ENCODE results near the gene PAX6. TPM values are rescaled to one million over a fixed set of nuclear protein-coding genes. Genes with fewer than 3 reads are reported as not detected.

The PAX6 gene
- total RNA-seq, 1 experiment from 2014 or later: 29.0 TPM

DNA sequence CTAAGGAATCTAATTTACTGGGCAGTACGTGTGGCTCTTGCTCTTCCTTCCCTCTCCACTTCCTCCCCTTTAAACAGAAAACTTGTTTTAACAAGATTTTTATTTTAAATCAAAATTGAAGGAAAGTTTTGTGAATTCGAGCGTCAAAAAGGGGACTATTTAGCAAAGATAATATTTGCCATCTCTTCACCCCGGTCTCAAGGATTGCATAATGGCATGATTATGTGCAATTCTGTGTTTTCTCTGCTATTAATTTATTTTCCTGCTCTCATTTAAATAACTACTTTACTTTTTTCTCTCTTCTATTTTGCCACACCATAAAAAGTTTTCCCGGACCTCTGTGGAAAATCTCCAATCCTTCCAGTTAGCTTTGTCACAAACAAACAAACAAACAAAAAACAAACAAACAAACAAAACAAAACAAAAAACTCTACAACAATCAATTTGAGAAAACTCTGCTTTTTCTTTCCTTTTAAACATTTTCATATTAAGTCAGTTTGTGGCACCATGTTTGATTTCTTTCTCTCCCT lies 10.2 kb upstream of the PAX6 start:
- no peaks in the 10 kb centered on the region for H3K9me3 ChIP-seq (ENCODE audit: insufficient read depth, low read depth)
- no peak overlapping the region for H2AFZ ChIP-seq
- no peaks in the 10 kb centered on the region for H4K20me1 ChIP-seq (ENCODE audit: insufficient read depth)
- intact Hi-C loops (cut with micrococcal nuclease; ENCODE audit: unreplicated experiment): no loop called here
- no peaks in the 10 kb centered on the region for H3K4me1 ChIP-seq (replicated peaks; ENCODE audit: insufficient read depth)
- ChIA-PET POLR2A (ENCODE audit: unreplicated experiment) (no interaction called here), CTCF (no interaction called here)
- H3K9me2 ChIP-seq (ENCODE audit: insufficient read depth): no peaks in the 10 kb centered on the region
- DNase-seq: no peak
- BruUV-seq (replicated peaks): no TSS peak
- no peak overlapping the region for H3K4me3 ChIP-seq
- H3K4me2 ChIP-seq: no peak overlapping the region
- no peak overlapping the region for H3K27ac ChIP-seq
- H3F3A ChIP-seq (ENCODE audit: insufficient read depth, low read depth): no peaks in the 10 kb centered on the region
- no peaks in the 10 kb centered on the region for H3K79me2 ChIP-seq (ENCODE audit: low read depth)
- TF ChIP-seq EZH2 (IDR thresholded peaks at IDR 0.05; ENCODE audit: low read depth): no peak
- TF ChIP-seq, protein P1, sequence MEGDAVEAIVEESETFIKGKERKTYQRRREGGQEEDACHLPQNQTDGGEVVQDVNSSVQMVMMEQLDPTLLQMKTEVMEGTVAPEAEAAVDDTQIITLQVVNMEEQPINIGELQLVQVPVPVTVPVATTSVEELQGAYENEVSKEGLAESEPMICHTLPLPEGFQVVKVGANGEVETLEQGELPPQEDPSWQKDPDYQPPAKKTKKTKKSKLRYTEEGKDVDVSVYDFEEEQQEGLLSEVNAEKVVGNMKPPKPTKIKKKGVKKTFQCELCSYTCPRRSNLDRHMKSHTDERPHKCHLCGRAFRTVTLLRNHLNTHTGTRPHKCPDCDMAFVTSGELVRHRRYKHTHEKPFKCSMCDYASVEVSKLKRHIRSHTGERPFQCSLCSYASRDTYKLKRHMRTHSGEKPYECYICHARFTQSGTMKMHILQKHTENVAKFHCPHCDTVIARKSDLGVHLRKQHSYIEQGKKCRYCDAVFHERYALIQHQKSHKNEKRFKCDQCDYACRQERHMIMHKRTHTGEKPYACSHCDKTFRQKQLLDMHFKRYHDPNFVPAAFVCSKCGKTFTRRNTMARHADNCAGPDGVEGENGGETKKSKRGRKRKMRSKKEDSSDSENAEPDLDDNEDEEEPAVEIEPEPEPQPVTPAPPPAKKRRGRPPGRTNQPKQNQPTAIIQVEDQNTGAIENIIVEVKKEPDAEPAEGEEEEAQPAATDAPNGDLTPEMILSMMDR (conservative IDR thresholded peaks at IDR 0.05): no peak
- H3K27me3 ChIP-seq (ENCODE audit: insufficient read depth, low read depth): no peaks in the 10 kb centered on the region
- H3K36me3 ChIP-seq (ENCODE audit: low read depth): no peaks in the 10 kb centered on the region

DNA sequence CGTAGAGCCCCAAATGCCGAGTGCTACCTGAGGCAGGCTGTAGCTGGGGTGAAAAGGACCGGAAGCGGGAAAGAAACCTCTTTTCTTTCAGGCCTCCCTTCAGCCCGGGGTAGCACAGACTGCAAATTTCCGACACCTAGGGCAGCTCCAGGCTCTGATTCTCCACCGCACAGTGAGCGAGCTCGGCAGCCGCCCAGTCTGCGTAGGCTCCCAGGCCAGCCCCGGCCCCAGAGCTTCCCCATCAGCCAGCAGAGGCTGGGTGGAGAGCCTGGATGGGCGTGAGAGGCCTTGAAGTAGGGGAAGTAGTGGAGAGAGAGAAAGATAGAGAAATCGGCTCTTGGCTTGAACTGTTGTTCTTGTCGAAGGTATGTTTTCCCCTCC lies 9.3 kb upstream of the PAX6 start:
- Histone ChIP-seq H3K9me2 (ENCODE audit: insufficient read depth) (no peaks in the 10 kb centered on the region), H3K27me3 (ENCODE audit: insufficient read depth, low read depth) (no peaks in the 10 kb centered on the region), H3K36me3 (ENCODE audit: low read depth) (no peaks in the 10 kb centered on the region), H3K4me1 (replicated peaks; ENCODE audit: insufficient read depth) (no peaks in the 10 kb centered on the region), H3K4me3 (no peak overlapping the region), H3K9me3 (ENCODE audit: insufficient read depth, low read depth) (no peaks in the 10 kb centered on the region), H3K4me2 (no peak overlapping the region), H4K20me1 (ENCODE audit: insufficient read depth) (no peaks in the 10 kb centered on the region), H3K79me2 (ENCODE audit: low read depth) (no peaks in the 10 kb centered on the region), H3F3A (ENCODE audit: insufficient read depth, low read depth) (no peaks in the 10 kb centered on the region), H2AFZ (no peak overlapping the region), H3K27ac (no peak overlapping the region)
- intact Hi-C loops (cut with micrococcal nuclease; ENCODE audit: unreplicated experiment): no loop called here
- CTCF ChIA-PET: no interaction called here
- BruUV-seq (replicated peaks): no TSS peak
- POLR2A ChIA-PET (ENCODE audit: unreplicated experiment): no interaction called here
- DNase-seq: no peak
- TF ChIP-seq, protein P1 (conservative IDR thresholded peaks at IDR 0.05): no peak
- no peak for TF ChIP-seq EZH2 (IDR thresholded peaks at IDR 0.05; ENCODE audit: low read depth)

DNA sequence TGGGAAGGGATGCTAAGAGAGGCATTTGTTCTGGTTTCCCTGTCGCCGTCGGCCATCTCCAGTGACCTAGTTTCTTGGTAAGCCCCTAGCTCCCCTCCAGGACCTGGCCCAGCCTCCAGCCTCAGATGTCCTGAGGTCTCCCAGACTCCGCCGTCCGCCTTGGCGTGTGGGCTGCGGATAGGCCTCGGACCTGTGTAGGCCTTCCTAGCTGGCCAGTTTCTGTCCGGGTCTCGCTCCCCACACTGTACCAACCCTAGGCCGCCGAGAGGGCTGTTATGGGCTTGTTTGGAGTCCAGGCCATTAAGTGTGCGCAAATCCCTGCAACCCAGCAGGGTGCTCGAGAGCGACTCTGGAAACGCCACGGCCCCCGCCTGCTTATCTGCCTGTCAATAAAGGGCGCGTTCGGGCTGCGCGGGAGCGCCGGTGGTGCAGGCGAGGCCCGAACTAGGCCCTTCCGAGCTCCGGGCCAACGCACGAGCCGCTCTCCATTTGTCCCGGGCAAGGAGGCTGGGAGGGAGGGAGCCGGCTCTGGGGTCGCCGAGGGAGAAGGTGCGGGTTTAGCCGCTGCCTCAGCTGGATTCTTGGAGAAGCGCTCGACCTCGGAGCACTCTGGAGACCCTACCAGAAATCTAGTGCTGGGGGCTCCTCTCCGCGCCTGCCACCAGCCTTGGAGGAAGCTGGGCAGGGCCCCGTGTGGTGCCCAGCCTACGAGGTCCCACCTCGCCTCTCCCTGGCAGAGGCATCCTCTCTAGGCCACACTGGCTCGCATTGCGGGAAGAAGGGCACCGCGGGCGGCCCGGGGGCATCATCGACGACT lies 8.7 kb upstream of the PAX6 start:
- Histone ChIP-seq H3K27me3 (ENCODE audit: insufficient read depth, low read depth) (no peaks in the 10 kb centered on the region), H3K9me3 (ENCODE audit: insufficient read depth, low read depth) (no peaks in the 10 kb centered on the region), H2AFZ (no peak overlapping the region), H3K79me2 (ENCODE audit: low read depth) (no peaks in the 10 kb centered on the region), H4K20me1 (ENCODE audit: insufficient read depth) (no peaks in the 10 kb centered on the region), H3F3A (ENCODE audit: insufficient read depth, low read depth) (no peaks in the 10 kb centered on the region), H3K36me3 (ENCODE audit: low read depth) (no peaks in the 10 kb centered on the region), H3K4me2 (no peak overlapping the region), H3K4me1 (replicated peaks; ENCODE audit: insufficient read depth) (no peaks in the 10 kb centered on the region), H3K9me2 (ENCODE audit: insufficient read depth) (no peaks in the 10 kb centered on the region), H3K4me3 (no peak overlapping the region), H3K27ac (no peak overlapping the region)
- ChIA-PET POLR2A (ENCODE audit: unreplicated experiment) (no interaction called here), CTCF (no interaction called here)
- TF ChIP-seq EZH2 (IDR thresholded peaks at IDR 0.05; ENCODE audit: low read depth): no peak
- TF ChIP-seq, protein P1 (conservative IDR thresholded peaks at IDR 0.05): no peak
- no TSS peak for BruUV-seq (replicated peaks)
- intact Hi-C loops (cut with micrococcal nuclease; ENCODE audit: unreplicated experiment): no loop called here
- DNase-seq: no peak

Measured in PC-9 (cell line).